Activated CD4-positive, alpha-beta memory T cell treated with anti-CD3 and anti-CD28 coated beads for 36 hours (primary cell): ENCODE measurements around the gene PIGM. TPM values are rescaled to one million over a fixed set of nuclear protein-coding genes. Genes with fewer than 3 reads are reported as not detected.

ENCODE experiments used
- CTCF ChIA-PET: fragments of 350-600 bp; sonication (Branson Sonifier 250); formaldehyde crosslinking; loops from one replicate; lab custom pipeline; 2021; ENCODE audit warnings: antibody characterized with exemption, inconsistent platforms; lab: Charles Lee
- POLR2A ChIA-PET: fragments of 350-600 bp; sonication (Branson Sonifier 250); formaldehyde crosslinking; loops from one replicate; lab custom pipeline; 2021; ENCODE audit warnings: antibody characterized with exemption; lab: Charles Lee
- DNase-seq: peaks from one replicate; pipeline ENCODE4 v3.0.0-alpha.2; 2020
- H3K27ac Mint-ChIP-seq: one replicate; pipeline ENCODE4 v1.8.0; 2021; ENCODE audit warnings: mixed read lengths
- H3K27me3 Mint-ChIP-seq: one replicate; pipeline ENCODE4 v1.8.0; 2021; ENCODE audit warnings: mixed read lengths
- H3K36me3 Mint-ChIP-seq: one replicate; pipeline ENCODE4 v1.8.0; 2021; ENCODE audit warnings: mixed read lengths
- H3K4me1 Mint-ChIP-seq: one replicate; pipeline ENCODE4 v1.8.0; 2021; ENCODE audit warnings: low read depth, mixed read lengths
- H3K4me3 Mint-ChIP-seq: one replicate; pipeline ENCODE4 v1.8.0; 2021; ENCODE audit warnings: mild to moderate bottlenecking, mixed read lengths
- H3K9me3 Mint-ChIP-seq: one replicate; pipeline ENCODE4 v1.8.0; 2021; ENCODE audit warnings: mixed read lengths
- intact Hi-C: fragments of 100-400 bp; cut with micrococcal nuclease; formaldehyde crosslinking; loops from one replicate; pipeline ENCODE4 v1.15.1; 2023
- total RNA-seq, 2 experiments: library from RNA; stranded (reverse); gene quantifications; one replicate each; pipeline ENCODE4 v1.2.3, GENCODE V29; 2021

The PIGM gene
- total RNA-seq, 2 experiments from 2014 or later: 4.4 to 4.7 TPM

GRCh38 chr1:159985473-159985872, 46.3 kb downstream of the PIGM start:
- H3K36me3 Mint-ChIP-seq: no peaks in the 10 kb centered on the region
- no peaks in the 10 kb centered on the region for H3K4me1 Mint-ChIP-seq
- intact Hi-C loops: no loop called here
- no peak overlapping the region for H3K27ac Mint-ChIP-seq
- CTCF ChIA-PET: interaction anchor here (1.1 kb wide), 2 partner anchors 22 to 187 kb away, joined by 3 to 4 read pairs; no protein-coding TSS in a partner anchor
- no peaks in the 10 kb centered on the region for H3K9me3 Mint-ChIP-seq
- POLR2A ChIA-PET: no interaction called here
- H3K4me3 Mint-ChIP-seq: no peak overlapping the region
- peaks cover 17% of the 10 kb centered on the region for H3K27me3 Mint-ChIP-seq
- DNase-seq: no peak

GRCh38 chr1:159983681-159984080, 48.1 kb downstream of the PIGM start:
- intact Hi-C loops: no loop called here
- Mint-ChIP-seq H3K4me3 (no peak overlapping the region), H3K9me3 (no peaks in the 10 kb centered on the region), H3K4me1 (no peaks in the 10 kb centered on the region), H3K27ac (no peak overlapping the region), H3K36me3 (no peaks in the 10 kb centered on the region), H3K27me3 (peaks cover 25% of the 10 kb centered on the region)
- CTCF ChIA-PET: no interaction called here
- DNase-seq: no peak
- POLR2A ChIA-PET: no interaction called here

GRCh38 chr1:159982280-159982679, 49.5 kb downstream of the PIGM start:
- ChIA-PET POLR2A (no interaction called here), CTCF (no interaction called here)
- Mint-ChIP-seq H3K27ac (no peak overlapping the region), H3K9me3 (no peaks in the 10 kb centered on the region), H3K4me3 (no peak overlapping the region), H3K36me3 (no peaks in the 10 kb centered on the region), H3K4me1 (no peaks in the 10 kb centered on the region), H3K27me3 (peaks cover 30% of the 10 kb centered on the region)
- DNase-seq: no peak
- intact Hi-C loops: no loop called here

- CTCF ChIA-PET: no interaction called here
- Mint-ChIP-seq H3K4me3 (no peak overlapping the region), H3K27ac (no peak overlapping the region), H3K9me3 (no peaks in the 10 kb centered on the region), H3K4me1 (no peaks in the 10 kb centered on the region), H3K27me3 (peaks cover 30% of the 10 kb centered on the region), H3K36me3 (no peaks in the 10 kb centered on the region)
- DNase-seq: no peak
- intact Hi-C loops: no loop called here
- POLR2A ChIA-PET: no interaction called here
Observed at GRCh38 chr1:159981351-159982055, 50.3 kb downstream of the PIGM start.

GRCh38 chr1:159980786-159981185, 51.0 kb downstream of the PIGM start:
- Mint-ChIP-seq H3K27me3 (peaks cover 29% of the 10 kb centered on the region), H3K4me1 (no peaks in the 10 kb centered on the region), H3K4me3 (no peak overlapping the region), H3K9me3 (no peaks in the 10 kb centered on the region), H3K36me3 (no peaks in the 10 kb centered on the region), H3K27ac (no peak overlapping the region)
- DNase-seq: no peak
- intact Hi-C loops: no loop called here
- ChIA-PET CTCF (no interaction called here), POLR2A (no interaction called here)

GRCh38 chr1:159980076-159980475, 51.7 kb downstream of the PIGM start:
- Mint-ChIP-seq H3K9me3 (no peaks in the 10 kb centered on the region), H3K4me1 (no peaks in the 10 kb centered on the region), H3K4me3 (no peak overlapping the region), H3K27me3 (peaks cover 29% of the 10 kb centered on the region), H3K27ac (no peak overlapping the region), H3K36me3 (no peaks in the 10 kb centered on the region)
- POLR2A ChIA-PET: no interaction called here
- CTCF ChIA-PET: no interaction called here
- no peak for DNase-seq
- intact Hi-C loops: no loop called here

- Mint-ChIP-seq H3K27me3 (peaks cover 26% of the 10 kb centered on the region), H3K36me3 (no peaks in the 10 kb centered on the region), H3K27ac (no peak overlapping the region), H3K9me3 (no peaks in the 10 kb centered on the region), H3K4me1 (no peaks in the 10 kb centered on the region), H3K4me3 (no peak overlapping the region)
- POLR2A ChIA-PET: no interaction called here
- DNase-seq: no peak
- intact Hi-C loops: no loop called here
- CTCF ChIA-PET: interaction anchor here (0.6 to 0.8 kb wide), 3 partner anchors 27 to 79 kb away, joined by 3 to 5 read pairs (median 3); no protein-coding TSS in a partner anchor
Observed at GRCh38 chr1:159979257-159979656, 52.5 kb downstream of the PIGM start.

- Mint-ChIP-seq H3K36me3 (no peaks in the 10 kb centered on the region), H3K4me1 (no peaks in the 10 kb centered on the region), H3K27me3 (peaks cover 24% of the 10 kb centered on the region), H3K9me3 (no peaks in the 10 kb centered on the region), H3K4me3 (no peak overlapping the region), H3K27ac (no peak overlapping the region)
- intact Hi-C loops: no loop called here
- DNase-seq: no peak
- POLR2A ChIA-PET: no interaction called here
- CTCF ChIA-PET: no interaction called here
Observed at GRCh38 chr1:159978107-159978398, 53.7 kb downstream of the PIGM start.

- peaks cover 23% of the 10 kb centered on the region for H3K27me3 Mint-ChIP-seq
- DNase-seq: no peak
- no peaks in the 10 kb centered on the region for H3K9me3 Mint-ChIP-seq
- ChIA-PET POLR2A (no interaction called here), CTCF (interaction anchor here (0.6 kb wide), 1 partner anchor 33 kb away, joined by 3 read pairs; no protein-coding TSS in a partner anchor)
- no peaks in the 10 kb centered on the region for H3K4me1 Mint-ChIP-seq
- H3K36me3 Mint-ChIP-seq: no peaks in the 10 kb centered on the region
- intact Hi-C loops: no loop called here
- H3K27ac Mint-ChIP-seq: no peak overlapping the region
- no peak overlapping the region for H3K4me3 Mint-ChIP-seq
Observed at GRCh38 chr1:159977364-159978106, 54.3 kb downstream of the PIGM start.

Other genes with a start within 250 kb of the PIGM start
- not detected for gene FCRL6, start 229.6 kb downstream of the PIGM start, total RNA-seq
- under 1 TPM; 0.53 to 0.55 TPM for gene SLAMF8, start 205.1 kb downstream of the PIGM start, total RNA-seq
- gene VSIG8, start 169.3 kb downstream of the PIGM start, total RNA-seq: not detected
- 1 to 10 TPM; 2.1 to 2.2 TPM for gene CFAP45, start 131.8 kb downstream of the PIGM start, total RNA-seq
- gene TAGLN2, start 106.5 kb downstream of the PIGM start, total RNA-seq: 100 to 1,000 TPM; 597 to 607 TPM
- gene IGSF9, start 86.4 kb downstream of the PIGM start, total RNA-seq: under 1 TPM in 1 of 2 experiments, not detected in 1; 0.05 TPM
- not detected for gene SLAMF9, start 77.8 kb downstream of the PIGM start, total RNA-seq
- gene KCNJ10, start 38.2 kb upstream of the PIGM start, total RNA-seq: not detected
- gene KCNJ9, start 49.5 kb upstream of the PIGM start, total RNA-seq: not detected
- gene IGSF8, start 66.6 kb upstream of the PIGM start, total RNA-seq: 10 to 100 TPM; 31.2 to 34.5 TPM
- not detected for gene ATP1A2, start 83.8 kb upstream of the PIGM start, total RNA-seq
- gene ATP1A4, start 119.6 kb upstream of the PIGM start, total RNA-seq: not detected
- gene CASQ1, start 158.6 kb upstream of the PIGM start, total RNA-seq: not detected
- 10 to 100 TPM; 51.8 to 51.9 TPM for gene PEA15, start 173.4 kb upstream of the PIGM start, total RNA-seq
- 100 to 1,000 TPM; 142 to 150 TPM for gene DCAF8, start 230.6 kb upstream of the PIGM start, total RNA-seq